HepG2 (cell line): ENCODE results near the gene PCGF2. TPM values are rescaled to one million over a fixed set of nuclear protein-coding genes. Genes with fewer than 3 reads are reported as not detected.

ENCODE experiments used
- AKAP8 ChIP-seq: sonication (generic); formaldehyde crosslinking; IDR thresholded peaks from 2 replicates; pipeline ENCODE4 v1.5.1; 2020; ENCODE audit warnings: mild to moderate bottlenecking, missing genetic modification reagents
- ARNT ChIP-seq: fragments of 450-650 bp; IDR thresholded peaks from 2 replicates; pipeline ENCODE4 v1.6.1; 2017
- ELF3 ChIP-seq: IDR thresholded peaks from 2 replicates; pipeline ENCODE4 v1.6.1; 2016; ENCODE audit warnings: missing genetic modification reagents, missing compliant biosample characterization
- ESRRA ChIP-seq: sonication (generic); formaldehyde crosslinking; IDR thresholded peaks from 2 replicates; pipeline ENCODE4 v1.5.1; 2020; ENCODE audit warnings: mild to moderate bottlenecking, low read depth, missing genetic modification reagents
- EZH2 ChIP-seq: conservative IDR thresholded peaks from 2 replicates; pipeline ENCODE4 v1.6.1; 2012; ENCODE audit warnings: mild to moderate bottlenecking, low read depth, low read length, moderate library complexity
- FOSL1 ChIP-seq: sonication (generic); formaldehyde crosslinking; IDR thresholded peaks from 2 replicates; pipeline ENCODE4 v1.9.0; 2021; ENCODE audit warnings: missing genetic modification reagents, borderline replicate concordance
- FOXK1 ChIP-seq: sonication (generic); formaldehyde crosslinking; IDR thresholded peaks from 2 replicates; pipeline ENCODE4 v1.4.0; 2020; ENCODE audit warnings: low read depth, missing genetic modification reagents, borderline replicate concordance
- FOXM1 ChIP-seq: sonication (generic); formaldehyde crosslinking; IDR thresholded peaks from 2 replicates; pipeline ENCODE4 v1.5.0; 2020; ENCODE audit warnings: missing genetic modification reagents
- HNRNPL ChIP-seq: fragments of 200-400 bp; formaldehyde crosslinking; IDR thresholded peaks from 2 replicates; pipeline ENCODE4 v1.6.1; 2017; ENCODE audit warnings: mild to moderate bottlenecking, low read depth, low read length
- NR2F2 ChIP-seq: IDR thresholded peaks from 2 replicates; pipeline ENCODE4 v1.6.1; 2012; ENCODE audit warnings: low read depth, inconsistent platforms, borderline replicate concordance
- PCBP2 ChIP-seq: fragments of 200-400 bp; formaldehyde crosslinking; optimal IDR thresholded peaks from 2 replicates; pipeline ENCODE3; 2018; ENCODE audit warnings: low read length, low read depth; ENCODE audit not compliant: poor library complexity, severe bottlenecking
- PHF8 ChIP-seq: sonication (generic); formaldehyde crosslinking; IDR thresholded peaks from 2 replicates; pipeline ENCODE4 v1.5.0; 2020; ENCODE audit warnings: missing genetic modification reagents
- RCOR2 ChIP-seq: IDR thresholded peaks from 2 replicates; pipeline ENCODE4 v1.6.1; 2016; ENCODE audit warnings: missing biosample characterization, missing genetic modification reagents
- RORA ChIP-seq: sonication (generic); formaldehyde crosslinking; IDR thresholded peaks from 2 replicates; pipeline ENCODE4 v1.5.0; 2020; ENCODE audit warnings: mild to moderate bottlenecking, missing genetic modification reagents, moderate library complexity
- SIN3A ChIP-seq: IDR thresholded peaks from 2 replicates; pipeline ENCODE4 v1.6.1; 2011; ENCODE audit warnings: low read depth, mild to moderate bottlenecking, control low read depth, low read length, borderline replicate concordance
- SIX1 ChIP-seq: sonication (generic); formaldehyde crosslinking; IDR thresholded peaks from 2 replicates; pipeline ENCODE4 v1.4.0; 2020; ENCODE audit warnings: missing genetic modification reagents, borderline replicate concordance
- TRIM24 ChIP-seq: sonication (generic); formaldehyde crosslinking; IDR thresholded peaks from 2 replicates; pipeline ENCODE4 v1.8.0; 2022; ENCODE audit warnings: mild to moderate bottlenecking, missing genetic modification reagents
- ZFP36L1 ChIP-seq: sonication (generic); formaldehyde crosslinking; IDR thresholded peaks from 2 replicates; pipeline ENCODE4 v1.8.0; 2022; ENCODE audit warnings: mild to moderate bottlenecking, missing genetic modification reagents, moderate library complexity
- ZNF343 ChIP-seq: sonication (generic); formaldehyde crosslinking; IDR thresholded peaks from 2 replicates; pipeline ENCODE4 v1.4.0; 2020; ENCODE audit warnings: mild to moderate bottlenecking, missing genetic modification reagents
- ZNF382 ChIP-seq: sonication (generic); formaldehyde crosslinking; IDR thresholded peaks from 2 replicates; pipeline ENCODE4 v1.5.0; 2020; ENCODE audit warnings: missing genetic modification reagents, mild to moderate bottlenecking, borderline replicate concordance
- ZXDC ChIP-seq: sonication (generic); formaldehyde crosslinking; IDR thresholded peaks from 2 replicates; pipeline ENCODE4 v1.5.0; 2020; ENCODE audit warnings: mild to moderate bottlenecking, missing genetic modification reagents
- polyA plus RNA-seq, 8 experiments: library from polyadenylated mRNA; depleted of rRNA in 3 of 8; stranded (reverse) in 7 of 8; unstranded in 1 of 8; fragments of >200 nt; fragmentation: Illumina TruSeq in 4 of 8; extraction: Trizol in 4 of 8; gene quantifications; 2 replicates each; pipeline versions ENCODE4 v1.2.1 to v1.2.3, GENCODE V29; 2011 to 2016; ENCODE audit warnings: low read depth in 4 of 8, missing spikeins in 1 of 8, mixed read lengths in 1 of 8; ENCODE audit not compliant: insufficient read depth in 1 of 8
- total RNA-seq, 5 experiments: library from RNA; depleted of rRNA; stranded (reverse); fragments of >200 nt; fragmentation: Illumina TruSeq; extraction: Trizol; gene quantifications; 2 replicates each; pipeline ENCODE4 v1.2.3, GENCODE V29; 2016; ENCODE audit warnings: low read depth in 1 of 5
- TF ChIP-seq, protein P1 (sequence below), 2 experiments: sonication (generic) in 1 of 2; formaldehyde crosslinking in 1 of 2; IDR thresholded peaks; 2 replicates each; pipeline versions ENCODE4 v1.4.0 to v1.6.1; 2016 to 2020; ENCODE audit warnings: borderline replicate concordance in 1 of 2, low read depth in 1 of 2, mild to moderate bottlenecking in 1 of 2, missing genetic modification reagents in 1 of 2

The PCGF2 gene
- total and polyA plus RNA-seq, 2 of the 13 experiments (the other 11 are each of a cell fraction or from before 2014, with no cell fraction given): 11.6 to 29.4 TPM

DNA sequence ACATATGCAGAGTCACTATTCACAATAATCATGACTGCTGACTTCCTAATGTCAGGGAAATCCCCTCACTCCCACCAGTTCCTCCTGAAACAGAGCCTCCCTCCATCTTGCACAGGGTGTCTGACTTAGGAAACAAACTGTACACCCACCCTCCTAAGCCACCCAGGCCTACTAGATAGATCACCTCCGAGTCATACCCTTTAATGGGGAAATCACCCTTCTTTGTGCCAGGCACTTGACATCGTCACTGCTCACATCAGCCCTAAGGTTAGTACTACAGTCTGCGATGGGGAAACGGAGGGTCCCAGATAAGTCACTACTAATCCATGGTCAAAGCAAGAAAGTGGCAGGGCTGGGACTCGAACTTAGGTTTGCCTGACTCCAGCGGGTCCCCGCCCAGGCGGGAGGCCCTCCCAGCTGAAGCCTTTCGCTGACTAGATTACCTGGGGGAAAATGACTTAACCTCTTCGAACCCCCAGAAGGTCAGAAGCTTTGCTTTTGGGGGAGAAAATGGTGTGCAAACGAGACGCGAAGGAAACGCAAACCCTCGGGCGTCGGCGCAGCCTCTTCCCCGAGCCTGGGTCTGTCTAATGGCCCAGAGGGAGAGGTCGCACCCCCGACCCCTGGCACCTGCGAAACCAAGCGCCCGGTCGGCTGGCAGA, 46.5 kb downstream of the PCGF2 start (continued):
- TF ChIP-seq FOXM1 (no peak), ARNT (no peak), PHF8 (0 out of 2 replicates have a peak, but pooled peaks have one; percentile 11), HNRNPL (no peak), ZFP36L1 (CRISPR knock-in tag) (no peak), FOXK1 (CRISPR knock-in tag) (no peak), ZNF343 (CRISPR knock-in tag) (peak; percentile 40; the same call in 1 of the 2 replicates), RCOR2 (peak; percentile 27; the same call in 1 of the 2 replicates), NR2F2 (no peak), ZNF382 (no peak), PCBP2 (no peak), TRIM24 (CRISPR knock-in tag) (no peak), ZXDC (CRISPR knock-in tag) (no peak), ELF3 (CRISPR knock-in tag) (no peak), SIX1 (CRISPR knock-in tag) (peak; percentile 17; the same call in 1 of the 2 replicates), FOSL1 (CRISPR knock-in tag) (no peak), AKAP8 (no peak), SIN3A (no peak), EZH2 (no peak), RORA (0 out of 2 replicates have a peak, but pooled peaks have one; percentile 83), ESRRA (CRISPR knock-in tag) (no peak)
- TF ChIP-seq, protein P1, sequence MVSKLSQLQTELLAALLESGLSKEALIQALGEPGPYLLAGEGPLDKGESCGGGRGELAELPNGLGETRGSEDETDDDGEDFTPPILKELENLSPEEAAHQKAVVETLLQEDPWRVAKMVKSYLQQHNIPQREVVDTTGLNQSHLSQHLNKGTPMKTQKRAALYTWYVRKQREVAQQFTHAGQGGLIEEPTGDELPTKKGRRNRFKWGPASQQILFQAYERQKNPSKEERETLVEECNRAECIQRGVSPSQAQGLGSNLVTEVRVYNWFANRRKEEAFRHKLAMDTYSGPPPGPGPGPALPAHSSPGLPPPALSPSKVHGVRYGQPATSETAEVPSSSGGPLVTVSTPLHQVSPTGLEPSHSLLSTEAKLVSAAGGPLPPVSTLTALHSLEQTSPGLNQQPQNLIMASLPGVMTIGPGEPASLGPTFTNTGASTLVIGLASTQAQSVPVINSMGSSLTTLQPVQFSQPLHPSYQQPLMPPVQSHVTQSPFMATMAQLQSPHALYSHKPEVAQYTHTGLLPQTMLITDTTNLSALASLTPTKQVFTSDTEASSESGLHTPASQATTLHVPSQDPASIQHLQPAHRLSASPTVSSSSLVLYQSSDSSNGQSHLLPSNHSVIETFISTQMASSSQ (IDR thresholded peaks at IDR 0.05; ENCODE audit: low read depth): no peak
- TF ChIP-seq, protein P1 (CRISPR knock-in tag; IDR thresholded peaks at IDR 0.05; ENCODE audit: borderline replicate concordance): peak; percentile 37; the same call in 1 of the 2 replicates
